Forelimb muscle (tissue), 1 donor: ENCODE results near the gene MYO6. TPM values are rescaled to one million over a fixed set of nuclear protein-coding genes. Genes with fewer than 3 reads are reported as not detected.
A peak's percentile ranks its signal among the peaks of the same experiment; 100 is the strongest.
"Not testable (repeated sequence)": the region's sequence is repeated elsewhere in the genome, so short reads cannot be mapped to it uniquely, and the experiment has no call there.

Experiments used
- DNase-seq: peaks from one replicate; pipeline ENCODE4 v3.0.0-alpha.2; 2013; ENCODE audit warnings: low read depth
- polyA plus RNA-seq: library from polyadenylated mRNA; unstranded; fragments of 120-200 nt; gene quantifications from one replicate; pipeline ENCODE4 v1.2.1, GENCODE V29; 2013; ENCODE audit not compliant: insufficient read length

The MYO6 gene
- polyA plus RNA-seq, result 5.8 TPM

GRCh38 chr6:75748743-75749538 is at the start of gene MYO6:
Gene MYO6, plus strand, starts transcription at chr6:75749239. Its CDS starts 68,309 bp downstream, at chr6:75817548.
- peak; percentile 41 for DNase-seq

DNA sequence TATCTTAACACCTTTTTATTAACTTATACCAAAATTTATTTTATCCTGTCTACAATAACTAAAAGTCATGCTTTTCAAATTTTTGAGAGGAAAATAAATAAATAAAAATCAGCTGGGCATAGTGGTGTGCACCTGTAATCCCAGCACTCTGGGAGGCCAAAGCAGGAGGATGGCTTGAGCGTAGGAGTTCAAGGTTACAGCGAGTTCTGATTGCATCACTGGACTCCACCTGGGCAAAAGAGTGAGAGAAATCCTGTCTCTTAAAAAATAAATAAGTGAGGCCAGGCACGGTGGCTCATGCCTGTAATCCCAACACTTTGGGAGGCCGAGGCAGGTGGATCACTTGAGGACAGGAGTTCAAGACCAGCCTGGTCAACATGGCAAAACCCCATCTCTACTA is 40.7 kb upstream of the MYO6 start:
- not testable (repeated sequence) for DNase-seq

DNA sequence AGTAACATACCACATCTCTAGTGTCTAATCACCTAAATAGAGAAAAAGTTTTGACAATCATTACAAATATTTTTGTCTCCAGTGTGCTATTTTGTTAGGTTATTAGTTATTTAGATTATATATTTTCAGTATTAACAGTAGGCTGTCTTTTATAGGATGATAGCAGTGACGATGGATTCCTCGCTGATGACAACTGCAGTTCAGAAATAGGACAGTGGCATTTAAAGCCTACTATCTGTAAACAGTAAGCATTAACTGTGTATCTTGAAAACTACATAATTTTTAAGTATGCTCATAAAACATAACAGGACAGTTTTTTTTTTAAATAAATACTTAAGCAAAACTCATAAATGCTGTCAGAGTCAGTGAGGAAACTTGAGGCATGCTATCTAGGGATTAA is 37.9 kb upstream of the MYO6 start:
- DNase-seq, result no peak

DNA sequence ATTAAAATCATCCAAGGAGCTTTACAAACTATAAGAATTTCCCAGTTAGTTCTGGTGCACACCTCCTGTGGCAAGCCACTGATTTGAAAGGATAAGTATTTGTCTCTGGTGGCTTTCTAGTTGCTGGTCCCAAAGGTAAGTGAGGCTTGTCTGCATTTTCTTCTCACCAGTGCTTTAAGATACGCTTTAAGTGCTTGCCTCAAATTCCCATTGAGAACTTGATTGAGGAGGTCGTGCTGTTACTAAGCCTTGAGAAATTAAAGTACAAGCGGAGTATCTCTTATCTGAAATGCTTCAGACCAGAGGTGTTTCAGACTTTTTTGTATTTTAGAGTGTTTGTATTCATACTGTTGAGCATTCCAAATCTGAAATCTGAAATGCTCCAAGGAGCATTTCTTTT is 29.9 kb upstream of the MYO6 start:
- DNase-seq, result no peak

DNA sequence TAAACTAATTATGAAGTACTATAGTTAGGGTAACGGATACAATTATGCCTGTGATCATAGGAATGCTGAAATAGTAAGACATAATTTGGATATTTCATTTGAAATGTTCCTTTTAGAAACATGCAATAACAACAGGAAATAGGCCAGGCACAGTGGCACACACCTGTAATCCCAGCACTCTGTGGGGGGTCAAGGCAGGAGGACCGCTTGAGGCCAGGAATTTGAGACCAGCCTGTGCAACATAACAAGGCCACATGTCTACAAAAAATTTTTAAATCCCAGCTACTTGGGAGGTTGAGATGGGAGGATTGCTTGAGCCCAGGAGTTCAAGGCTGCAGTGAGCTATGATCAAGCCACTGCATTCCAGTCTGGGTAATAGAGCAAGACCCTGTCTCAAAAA is 25.7 kb upstream of the MYO6 start:
- DNase-seq, result no peak

DNA sequence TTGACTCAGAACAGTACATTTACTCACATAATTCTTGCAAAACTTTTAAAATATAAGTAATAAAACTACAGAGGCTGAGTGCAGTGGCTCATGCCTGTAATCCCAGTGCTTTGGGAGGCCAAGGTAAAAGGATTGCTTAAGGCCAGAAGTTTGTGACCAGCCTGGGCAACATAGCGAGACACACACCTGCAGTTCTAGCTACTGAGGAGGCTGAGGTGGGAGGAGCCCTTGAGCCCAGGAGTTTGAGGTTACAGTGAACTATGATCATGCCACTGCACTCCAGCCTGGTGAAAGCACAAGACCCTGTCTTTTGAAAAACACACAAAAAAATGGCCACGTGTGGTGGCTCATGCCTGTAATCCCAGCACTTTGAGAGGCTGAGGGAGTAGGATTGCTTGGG is 21.8 kb upstream of the MYO6 start:
- DNase-seq, result no peak

DNA sequence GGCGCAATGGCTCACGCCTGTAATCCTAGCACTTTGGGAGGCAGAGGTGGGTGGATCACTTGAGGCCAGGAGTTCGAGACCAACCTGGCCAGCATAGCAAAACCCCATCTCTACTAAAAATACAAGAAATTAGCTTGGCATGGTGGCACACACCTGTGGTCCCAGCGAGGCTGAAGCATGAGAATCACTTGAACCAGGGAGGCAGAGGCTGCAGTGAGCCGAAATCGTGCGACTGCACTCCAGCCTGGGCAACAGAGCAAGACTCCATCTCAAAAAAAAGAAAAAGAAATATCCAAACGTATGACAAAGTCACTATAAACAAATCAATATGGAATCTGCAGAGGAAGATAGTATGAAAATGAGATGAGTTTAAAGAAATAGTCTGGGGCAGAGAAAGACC is 18.0 kb upstream of the MYO6 start:
- not testable (repeated sequence) for DNase-seq

- DNase-seq, result no peak
Measured at GRCh38 chr6:75735491-75736186, 13.4 kb upstream of the MYO6 start.

GRCh38 chr6:75743971-75744370 is 5.1 kb upstream of the MYO6 start:
- no peak for DNase-seq

DNA sequence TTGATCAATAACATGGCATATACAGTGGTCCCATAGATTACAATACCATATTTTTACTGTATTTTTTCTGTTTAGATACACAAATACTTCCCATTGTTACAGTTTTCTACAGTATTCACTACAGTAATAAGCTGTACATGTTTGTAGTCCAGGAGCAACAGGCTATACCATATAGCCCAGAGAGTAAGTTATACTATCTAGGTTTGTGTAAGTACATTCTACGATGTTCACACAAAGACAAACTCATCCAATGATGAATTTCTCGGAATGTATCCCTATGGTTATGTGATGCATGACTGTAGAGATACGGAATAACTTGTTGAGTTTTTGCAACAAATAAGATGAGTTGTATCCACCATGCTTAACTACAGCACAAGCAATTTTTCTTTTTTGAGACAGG is 3.6 kb upstream of the MYO6 start:
- no peak for DNase-seq

- no peak for DNase-seq
Measured at GRCh38 chr6:75746221-75746620, 2.8 kb upstream of the MYO6 start.

DNA sequence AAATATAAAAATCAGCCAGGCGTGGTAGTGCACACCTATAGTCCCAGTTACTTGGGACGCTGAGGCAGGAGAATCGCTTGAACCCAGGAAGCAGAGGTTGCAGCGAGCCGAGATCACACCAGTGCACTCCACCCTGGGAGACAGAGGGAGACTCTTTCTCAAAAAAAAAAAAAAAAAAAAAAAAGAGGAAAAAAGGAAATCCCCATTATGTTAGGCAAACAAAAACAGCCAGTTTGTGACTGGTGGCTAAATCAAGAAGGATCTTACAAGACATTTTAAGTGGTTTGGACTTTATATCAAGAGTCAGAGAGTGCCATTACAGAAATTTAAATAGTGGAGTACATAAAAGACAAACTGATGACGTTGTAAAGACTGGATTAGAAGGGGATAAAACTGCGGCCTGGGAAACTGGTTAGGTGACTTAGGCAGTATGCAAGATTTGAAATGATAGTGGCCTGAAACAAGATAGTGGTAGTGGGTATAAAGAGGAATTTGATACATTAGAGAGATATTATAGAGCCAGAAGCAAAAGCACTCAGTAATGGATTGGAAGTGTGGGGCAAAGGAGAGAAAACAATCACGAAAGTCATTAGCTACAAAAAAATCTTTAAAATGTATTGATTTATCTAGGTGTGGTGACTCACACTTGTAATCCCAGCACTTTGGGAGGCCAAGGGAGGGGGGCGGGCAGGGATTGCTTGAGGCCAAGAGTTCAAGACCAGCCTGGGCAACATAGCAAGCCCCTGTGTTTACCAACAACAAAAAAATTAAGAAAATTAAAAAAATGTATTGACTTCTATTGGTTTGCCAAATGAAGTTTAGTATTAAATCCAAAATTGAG is 1.7 kb upstream of the MYO6 start:
- no peak for DNase-seq

GRCh38 chr6:75748003-75748742 is 866 bp upstream of the MYO6 start:
- DNase-seq, result no peak

DNA sequence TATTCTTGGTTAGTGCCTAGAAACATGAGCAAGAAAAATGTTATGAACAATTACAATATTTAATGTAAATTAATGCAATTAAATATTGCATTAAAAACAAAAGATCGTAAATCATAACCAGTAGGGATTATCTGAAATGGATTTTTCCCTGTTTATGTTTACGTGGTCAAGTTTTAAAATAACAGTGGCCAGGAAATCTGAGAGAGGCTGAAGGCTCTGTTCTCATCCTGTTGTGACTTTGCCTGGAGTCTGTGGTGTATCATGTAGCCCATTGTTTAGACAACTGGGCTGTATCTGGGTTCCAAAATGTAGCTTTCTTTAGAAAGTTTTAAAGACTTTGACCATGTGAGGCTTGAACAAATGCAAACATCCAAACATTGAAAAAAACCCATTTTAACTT is 2.4 kb downstream of the MYO6 start:
- DNase-seq, result no peak

GRCh38 chr6:75752365-75752764 is 3.3 kb downstream of the MYO6 start:
- DNase-seq, result no peak

GRCh38 chr6:75755704-75756103 is 6.7 kb downstream of the MYO6 start:
- DNase-seq, result no peak

DNA sequence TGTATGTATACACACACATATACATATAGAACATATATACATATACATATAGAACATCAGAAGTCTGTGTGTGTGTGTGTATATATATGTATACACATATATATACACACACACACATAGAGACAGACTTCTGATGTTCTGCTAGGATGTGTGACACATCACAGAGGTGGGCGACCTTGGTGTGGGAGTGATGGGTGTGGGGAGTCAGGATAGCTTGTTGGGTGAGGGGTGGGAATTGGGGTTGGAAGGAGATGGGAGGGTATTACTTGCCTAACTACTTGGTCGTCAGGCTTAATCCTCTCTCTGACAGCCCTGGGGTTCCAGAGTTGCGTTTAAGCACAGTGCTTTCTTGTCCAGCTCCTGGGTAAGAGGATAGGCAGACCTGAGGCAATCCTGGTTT is 8.3 kb downstream of the MYO6 start:
- no peak for DNase-seq

GRCh38 chr6:75758061-75758460 is 9.0 kb downstream of the MYO6 start:
- no peak for DNase-seq

DNA sequence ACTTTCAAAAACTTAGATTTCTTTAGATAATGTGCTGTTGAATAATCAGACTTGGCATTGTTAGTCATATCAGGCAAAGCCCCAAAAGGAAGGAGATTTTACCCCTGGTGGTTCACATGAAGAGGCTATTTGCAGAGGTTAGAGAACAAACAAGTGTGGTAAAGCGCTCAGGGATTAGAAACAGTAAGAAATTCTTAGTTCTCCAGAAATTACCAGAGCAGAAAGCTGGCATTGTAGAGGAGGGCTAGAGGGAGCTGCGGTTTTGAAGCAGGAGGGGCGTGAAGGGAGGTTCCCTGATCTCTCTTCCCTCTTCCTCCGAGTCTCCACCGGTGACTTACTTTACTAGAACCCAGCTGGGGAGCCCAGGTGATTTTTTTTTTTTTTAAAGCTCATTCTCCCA is 10.2 kb downstream of the MYO6 start:
- DNase-seq, result no peak

- no peak for DNase-seq
Measured at GRCh38 chr6:75760320-75760719, 11.3 kb downstream of the MYO6 start.

DNA sequence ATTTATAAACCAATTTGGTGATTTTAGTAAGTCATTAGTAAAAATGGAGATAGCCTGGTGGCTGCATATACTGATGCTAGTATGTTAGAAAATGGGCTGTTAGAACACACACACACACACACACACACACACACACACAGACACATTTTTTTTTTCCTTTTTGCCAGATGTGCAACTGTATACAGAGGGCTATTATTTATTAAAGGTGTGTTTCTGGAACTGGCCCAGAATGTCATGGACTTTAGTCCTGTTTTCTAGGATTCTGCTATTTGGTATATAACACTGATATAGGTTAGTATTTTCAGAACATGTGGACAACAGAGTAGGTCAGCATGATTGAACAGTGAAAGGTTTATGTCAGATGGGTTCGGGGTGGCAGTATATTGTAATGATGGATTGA is 12.4 kb downstream of the MYO6 start:
- DNase-seq, result no peak

DNA sequence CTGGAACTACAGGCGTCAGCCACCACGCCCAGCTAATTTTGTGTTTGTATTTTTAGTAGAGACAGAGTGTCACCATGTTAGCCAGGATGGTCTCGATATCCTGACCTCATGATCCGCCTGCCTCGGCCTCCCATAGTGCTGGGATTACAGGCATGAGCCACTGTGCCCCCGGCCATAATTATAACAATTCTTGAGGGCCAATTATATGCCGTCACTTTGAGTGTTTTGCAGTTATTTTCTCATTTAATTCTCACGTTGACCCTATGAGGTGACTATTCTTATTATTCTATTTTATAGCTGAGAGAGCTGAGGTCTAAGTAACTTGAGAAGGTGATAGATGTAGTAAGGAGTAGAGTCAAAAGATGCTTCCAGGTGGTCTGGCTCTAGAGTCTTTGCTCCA is 13.0 kb downstream of the MYO6 start:
- DNase-seq, result no peak
